ENCODE results near the gene SLC34A1.
"Not testable (repeated sequence)": the region's sequence is repeated elsewhere in the genome, so short reads cannot be mapped to it uniquely, and the experiment has no call there.

The SLC34A1 gene

GRCh38 chr5:177384134-177384533 is at the start of gene SLC34A1:
Gene SLC34A1, plus strand, starts transcription at chr5:177384434. Its CDS starts 1,308 bp downstream, at chr5:177385742.
- DNase-seq (ENCODE audit: low spot score): no peak

GRCh38 chr5:177334781-177335700 is 49.2 kb upstream of the SLC34A1 start:
- DNase-seq (ENCODE audit: low spot score): no peak

- no peak for DNase-seq (ENCODE audit: low spot score)
Observed at GRCh38 chr5:177335701-177336065, 48.6 kb upstream of the SLC34A1 start.

- no peak for DNase-seq (ENCODE audit: low spot score)
Observed at GRCh38 chr5:177336112-177336511, 48.1 kb upstream of the SLC34A1 start.

- no peak for DNase-seq (ENCODE audit: low spot score)
Observed at GRCh38 chr5:177336603-177337494, 47.4 kb upstream of the SLC34A1 start.

GRCh38 chr5:177338251-177339106 is 45.8 kb upstream of the SLC34A1 start:
- no peak for DNase-seq (ENCODE audit: low spot score)

GRCh38 chr5:177339107-177339638 is 45.1 kb upstream of the SLC34A1 start:
- no peak for DNase-seq (ENCODE audit: low spot score)

- DNase-seq (ENCODE audit: low spot score): not testable (repeated sequence)
Observed at GRCh38 chr5:177343000-177343399, 41.2 kb upstream of the SLC34A1 start.

- DNase-seq (ENCODE audit: low spot score): no peak
Observed at GRCh38 chr5:177343777-177344176, 40.5 kb upstream of the SLC34A1 start.

GRCh38 chr5:177344891-177345290 is 39.3 kb upstream of the SLC34A1 start:
- no peak for DNase-seq (ENCODE audit: low spot score)

- DNase-seq (ENCODE audit: low spot score): no peak
Observed at GRCh38 chr5:177346820-177347219, 37.4 kb upstream of the SLC34A1 start.

- no peak for DNase-seq (ENCODE audit: low spot score)
Observed at GRCh38 chr5:177347699-177348098, 36.5 kb upstream of the SLC34A1 start.

GRCh38 chr5:177349362-177349647 is 34.9 kb upstream of the SLC34A1 start:
- no peak for DNase-seq (ENCODE audit: low spot score)

GRCh38 chr5:177349762-177350161 is 34.5 kb upstream of the SLC34A1 start:
- no peak for DNase-seq (ENCODE audit: low spot score)

- no peak for DNase-seq (ENCODE audit: low spot score)
Observed at GRCh38 chr5:177350776-177351391, 33.4 kb upstream of the SLC34A1 start.

GRCh38 chr5:177351392-177352329 is 32.6 kb upstream of the SLC34A1 start, which contains the start of gene LMAN2:
Gene LMAN2, minus strand, starts transcription at chr5:177351668. Its CDS starts 21 bp downstream, at chr5:177351647.
- peak; percentile 94 for DNase-seq (ENCODE audit: low spot score)

GRCh38 chr5:177353093-177353492 is 31.1 kb upstream of the SLC34A1 start:
- DNase-seq (ENCODE audit: low spot score): no peak

GRCh38 chr5:177354256-177354655 is 30.0 kb upstream of the SLC34A1 start:
- DNase-seq (ENCODE audit: low spot score): no peak

- DNase-seq (ENCODE audit: low spot score): no peak
Observed at GRCh38 chr5:177354711-177355110, 29.5 kb upstream of the SLC34A1 start.
